ENCODE data around the gene UQCRC2.
"Not testable (repeated sequence)": the region's sequence is repeated elsewhere in the genome, so short reads cannot be mapped to it uniquely, and the experiment has no call there.

UQCRC2 gene

DNA sequence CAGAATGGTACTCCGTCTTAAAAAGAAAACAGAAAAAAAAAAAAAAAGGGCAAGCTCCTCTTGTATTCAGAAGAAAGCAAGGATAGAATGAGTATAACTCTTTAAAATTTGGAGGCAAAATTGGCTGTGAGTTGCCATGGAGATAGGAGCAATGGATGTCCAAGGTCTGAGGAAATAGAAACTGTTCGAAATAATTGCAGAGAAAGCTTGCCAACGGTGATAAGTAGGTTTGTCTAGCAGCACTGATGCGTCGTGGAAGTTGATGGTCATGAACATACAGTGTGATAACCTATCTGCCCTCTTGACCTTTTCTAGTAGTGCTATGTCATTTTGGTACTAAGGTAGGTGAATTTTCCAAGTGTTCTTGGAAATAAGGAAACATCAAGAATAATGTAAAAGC, 57.7 kb downstream of the UQCRC2 start:
- no peak for DNase-seq (ENCODE audit: low spot score)

GRCh38 chr16:22012241-22012640, 59.1 kb downstream of the UQCRC2 start:
- no peak for DNase-seq (ENCODE audit: low spot score)

DNA sequence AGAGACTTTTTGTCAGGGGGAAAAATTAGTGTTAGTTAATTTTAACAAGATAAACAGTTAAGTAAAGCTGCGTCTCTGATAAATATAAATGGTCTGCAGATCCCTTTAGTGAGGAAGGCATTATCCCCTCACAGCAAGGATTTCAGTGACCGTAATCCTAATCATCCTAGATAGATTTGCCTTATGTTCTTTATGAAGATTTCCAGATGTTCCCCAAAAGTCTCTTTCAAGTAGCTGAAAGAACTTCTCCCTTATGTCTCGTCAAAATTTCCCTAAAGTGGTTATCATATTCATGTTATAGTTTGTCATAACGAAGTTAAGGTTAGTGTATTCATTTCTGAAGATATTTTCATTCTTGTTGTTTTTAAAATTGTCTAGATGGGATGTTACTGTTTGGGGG, 60.3 kb downstream of the UQCRC2 start:
- no peak for DNase-seq (ENCODE audit: low spot score)

GRCh38 chr16:22014271-22014873, 61.2 kb downstream of the UQCRC2 start:
- no peak for DNase-seq (ENCODE audit: low spot score)

- no peak for DNase-seq (ENCODE audit: low spot score)
Observed at GRCh38 chr16:22016927-22017326, 63.8 kb downstream of the UQCRC2 start.

DNA sequence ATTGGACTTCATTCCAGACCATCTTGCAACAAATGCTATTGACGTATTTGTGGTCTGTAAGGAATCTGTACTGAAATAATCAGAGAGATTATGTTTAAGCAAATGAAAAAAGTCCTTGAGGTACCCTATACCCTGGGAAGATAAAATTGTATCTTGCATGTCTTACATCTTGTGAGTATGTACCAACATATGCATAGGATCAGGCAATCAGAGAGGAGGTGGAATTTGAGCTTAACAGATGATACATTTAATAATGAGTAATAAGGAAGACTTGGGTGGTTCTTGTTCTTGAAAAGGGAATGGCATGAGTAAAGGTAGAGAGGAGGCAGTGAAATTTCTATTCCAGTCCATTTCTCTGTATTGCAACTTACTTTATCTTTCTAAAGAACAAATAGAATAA, 65.4 kb downstream of the UQCRC2 start:
- no peak for DNase-seq (ENCODE audit: low spot score)

GRCh38 chr16:22022151-22022550, 69.0 kb downstream of the UQCRC2 start:
- DNase-seq (ENCODE audit: low spot score): no peak

DNA sequence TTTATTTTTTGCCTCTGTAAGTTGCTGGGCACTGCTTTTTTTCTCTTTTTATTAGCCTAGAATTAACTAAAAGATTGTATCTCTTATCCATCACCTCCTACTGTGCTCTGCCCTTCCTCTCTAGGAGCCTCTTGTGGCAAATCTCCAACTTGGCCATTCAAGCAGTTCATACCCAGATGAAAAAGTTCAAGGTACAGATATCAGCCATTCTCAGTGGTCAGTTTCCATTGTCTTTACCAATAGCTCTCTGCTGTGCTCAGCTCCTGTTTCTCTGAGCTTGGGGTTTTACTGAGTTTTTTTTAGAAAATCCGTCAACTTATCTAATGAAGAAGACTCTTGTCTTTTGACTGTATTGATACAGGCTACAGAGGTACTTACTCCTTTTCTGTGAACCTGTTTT, 70.3 kb downstream of the UQCRC2 start:
- DNase-seq (ENCODE audit: low spot score): no peak

DNA sequence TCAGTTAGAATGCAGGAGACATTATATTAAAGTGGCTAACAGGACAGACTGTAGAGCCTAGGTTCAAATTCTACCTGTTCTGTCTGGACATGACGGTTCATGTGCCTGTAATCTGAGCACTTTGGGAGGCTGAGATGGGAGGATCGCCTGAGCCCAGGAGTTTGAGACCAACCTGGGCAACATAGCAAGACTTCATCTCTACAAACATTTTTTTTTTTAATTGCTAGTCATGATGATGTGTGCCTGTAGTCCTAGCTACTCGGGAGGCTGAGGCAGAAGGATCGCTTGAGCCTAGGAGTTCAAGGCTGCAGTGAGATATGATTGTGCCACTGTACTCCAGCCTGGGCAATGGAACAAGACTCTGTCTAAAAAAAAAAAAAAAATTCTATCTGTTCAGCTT, 71.6 kb downstream of the UQCRC2 start:
- DNase-seq (ENCODE audit: low spot score): not testable (repeated sequence)

DNA sequence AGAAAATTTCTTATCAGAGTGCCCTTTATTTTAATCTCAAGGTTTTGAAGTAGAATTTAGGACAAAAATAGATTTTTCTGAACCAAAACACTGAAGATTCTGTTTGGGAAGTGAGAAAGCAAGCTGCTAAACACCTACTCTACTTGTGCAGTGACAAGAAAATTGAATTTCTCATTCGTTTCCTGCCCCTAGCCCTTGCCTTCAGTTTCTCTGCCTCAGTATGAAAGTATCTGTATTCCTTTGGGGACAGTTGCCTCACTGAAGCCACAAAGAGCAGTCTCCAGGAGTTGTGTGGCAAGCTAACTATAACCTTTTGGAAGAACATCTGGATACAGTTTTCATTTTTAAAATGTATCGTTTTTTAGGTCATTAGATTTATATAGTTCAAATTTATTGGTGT, 74.5 kb downstream of the UQCRC2 start:
- DNase-seq (ENCODE audit: low spot score): no peak

- DNase-seq (ENCODE audit: low spot score): no peak
Observed at GRCh38 chr16:22029632-22030031, 76.5 kb downstream of the UQCRC2 start.

DNA sequence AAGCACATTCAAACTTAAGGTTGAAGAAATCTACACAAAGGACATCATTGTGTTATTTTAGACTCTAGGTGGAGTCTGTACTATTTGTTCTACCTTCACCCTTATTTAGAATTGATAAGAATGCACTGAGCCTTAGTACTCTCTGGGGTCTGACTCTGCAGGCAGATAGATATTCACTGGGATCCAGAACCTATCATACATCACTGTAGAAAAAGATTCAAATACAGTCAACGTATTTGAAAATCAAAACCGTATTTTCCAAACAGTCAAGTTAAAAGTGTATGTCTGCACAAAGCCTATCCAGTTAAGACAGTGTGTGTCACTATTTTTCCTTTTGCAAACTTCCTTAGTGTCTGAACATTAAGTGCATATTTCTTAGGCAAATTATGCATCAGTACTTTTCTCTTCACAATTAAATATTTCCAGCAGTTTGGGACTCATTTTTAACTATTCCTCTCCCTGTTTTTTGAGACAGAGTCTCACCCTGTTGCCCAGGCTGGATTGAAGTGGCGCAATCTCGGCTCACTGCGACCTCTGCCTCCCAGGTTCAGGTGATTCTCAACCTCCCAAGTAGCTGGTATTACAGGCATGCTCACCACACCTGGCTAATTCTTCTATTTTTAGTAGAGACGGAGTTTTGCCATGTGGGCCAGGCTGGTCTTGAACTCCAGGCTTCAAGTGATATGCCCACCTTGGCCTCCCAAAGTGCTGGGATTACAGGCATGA, 77.1 kb downstream of the UQCRC2 start:
- DNase-seq (ENCODE audit: low spot score): no peak

- DNase-seq (ENCODE audit: low spot score): no peak
Observed at GRCh38 chr16:22031483-22032083, 78.4 kb downstream of the UQCRC2 start.

All from kidney tubule cell (primary cell).